Mesendoderm (in vitro differentiated cells): ENCODE measurements around the gene CCSER1.

Experiments used
- DNase-seq: peaks from one replicate; pipeline ENCODE4 v3.0.0; 2013
- H2AK5ac ChIP-seq: 2 replicates; pipeline ENCODE4 v1.6.1; 2013; ENCODE audit warnings: low read length, inconsistent platforms
- H2BK120ac ChIP-seq: 2 replicates; pipeline ENCODE4 v1.6.1; 2013; ENCODE audit warnings: low read depth, mild to moderate bottlenecking, low read length, moderate library complexity, mixed read lengths
- H2BK15ac ChIP-seq: replicated peaks from 2 replicates; pipeline ENCODE4 v1.6.1; 2013; ENCODE audit warnings: low read depth, mild to moderate bottlenecking, moderate library complexity
- H2BK5ac ChIP-seq: 2 replicates; pipeline ENCODE4 v1.6.1; 2013; ENCODE audit warnings: low read length, inconsistent platforms
- H3K18ac ChIP-seq: 2 replicates; pipeline ENCODE4 v1.6.1; 2013; ENCODE audit warnings: mild to moderate bottlenecking, low read length, mixed read lengths
- H3K23ac ChIP-seq: one replicate; pipeline ENCODE4 v1.6.1; 2013; ENCODE audit warnings: low read length
- H3K27ac ChIP-seq: 2 replicates; pipeline ENCODE4 v1.5.1; 2013; ENCODE audit warnings: low read depth, mild to moderate bottlenecking, inconsistent platforms, low read length, moderate library complexity
- H3K27me3 ChIP-seq: 2 replicates; pipeline ENCODE4 v1.6.1; 2013; ENCODE audit warnings: low read length, control low read depth, mild to moderate bottlenecking, inconsistent platforms; ENCODE audit not compliant: insufficient read depth, poor library complexity
- H3K36me3 ChIP-seq: 2 replicates; pipeline ENCODE4 v1.6.1; 2013; ENCODE audit warnings: low read length, inconsistent platforms; ENCODE audit not compliant: control insufficient read depth, insufficient read depth
- H3K4ac ChIP-seq: one replicate; pipeline ENCODE4 v1.6.1; 2013; ENCODE audit warnings: low read depth, mild to moderate bottlenecking, low read length, moderate library complexity
- H3K4me1 ChIP-seq: 2 replicates; pipeline ENCODE4 v1.6.1; 2013; ENCODE audit warnings: low read depth, low read length, inconsistent platforms; ENCODE audit not compliant: control insufficient read depth
- H3K4me2 ChIP-seq: 2 replicates; pipeline ENCODE4 v1.6.1; 2013; ENCODE audit warnings: low read length
- H3K4me3 ChIP-seq: 2 replicates; pipeline ENCODE4 v1.5.1; 2013; ENCODE audit warnings: mild to moderate bottlenecking, low read length
- H3K56ac ChIP-seq: one replicate; pipeline ENCODE4 v1.6.1; 2013; ENCODE audit warnings: low read length
- H3K79me1 ChIP-seq: 2 replicates; pipeline ENCODE4 v1.6.1; 2013; ENCODE audit warnings: low read length, inconsistent platforms
- H3K79me2 ChIP-seq: 2 replicates; pipeline ENCODE4 v1.6.1; 2013; ENCODE audit warnings: mild to moderate bottlenecking, low read length; ENCODE audit not compliant: control insufficient read depth, insufficient read depth
- H3K9ac ChIP-seq: 2 replicates; pipeline ENCODE4 v1.6.1; 2013; ENCODE audit warnings: low read length, inconsistent platforms
- H4K5ac ChIP-seq: one replicate; pipeline ENCODE4 v1.6.1; 2013; ENCODE audit warnings: low read length
- H4K8ac ChIP-seq: one replicate; pipeline ENCODE4 v1.6.1; 2013; ENCODE audit warnings: low read depth, mild to moderate bottlenecking, control low read depth, low read length, moderate library complexity
- WGBS: extraction: QIAGEN DNeasy Blood & Tissue Kit; methylation state at CpG from one replicate; pipeline ENCODE4 v1.1.7; 2013; ENCODE audit warnings: low lambda C conversion rate, missing lambda C conversion rate; ENCODE audit not compliant: insufficient coverage; ENCODE audit errors: extremely low coverage; 5-methylcytosine and 5-hydroxymethylcytosine counted together

Gene CCSER1

GRCh38 chr4:90543419-90544170 lies 416.4 kb downstream of the CCSER1 start:
- H3K4me2 ChIP-seq: no peak overlapping the region
- H3K9ac ChIP-seq: no peak overlapping the region
- no CpG with 5 or more reads among the region's 5 CpGs for WGBS
- H2BK15ac ChIP-seq: no peak overlapping the region
- H3K4me3 ChIP-seq: no peak overlapping the region
- no peaks in the 10 kb centered on the region for H3K27me3 ChIP-seq
- no peak overlapping the region for H3K27ac ChIP-seq
- no peak overlapping the region for H3K18ac ChIP-seq
- no peak overlapping the region for H2AK5ac ChIP-seq
- no peak overlapping the region for H4K8ac ChIP-seq
- H3K79me2 ChIP-seq: no peaks in the 10 kb centered on the region
- no peaks in the 10 kb centered on the region for H3K79me1 ChIP-seq
- no peak overlapping the region for H4K5ac ChIP-seq
- no peak for DNase-seq
- no peak overlapping the region for H3K23ac ChIP-seq
- no peak overlapping the region for H2BK5ac ChIP-seq
- H3K4me1 ChIP-seq: no peaks in the 10 kb centered on the region
- no peaks in the 10 kb centered on the region for H3K36me3 ChIP-seq
- H3K56ac ChIP-seq: no peak overlapping the region
- no peak overlapping the region for H3K4ac ChIP-seq
- no peak overlapping the region for H2BK120ac ChIP-seq

DNA sequence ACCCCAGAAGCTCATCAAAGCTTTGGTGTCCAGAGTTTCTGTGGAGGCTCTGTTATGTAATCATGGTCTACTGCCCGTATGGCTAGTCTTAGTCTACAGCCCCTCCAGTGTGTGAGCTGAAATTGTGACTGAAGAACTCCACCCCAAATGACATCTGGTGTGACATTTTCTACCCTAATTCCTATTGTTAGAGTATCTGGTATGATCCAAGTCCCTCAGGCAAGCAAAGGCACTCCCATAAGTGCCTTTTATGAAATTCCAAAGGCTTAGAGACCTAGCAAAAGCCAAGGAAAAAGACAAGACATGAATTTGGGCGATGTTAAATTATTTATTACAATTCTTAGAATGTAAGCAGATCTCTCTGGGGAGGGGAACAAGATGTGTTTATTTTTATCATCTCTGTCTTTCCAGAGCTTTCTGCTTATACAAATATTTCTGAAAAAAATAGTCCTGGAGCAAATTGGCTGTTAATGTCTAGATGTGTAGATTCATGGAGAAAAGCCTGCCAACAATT lies 417.4 kb downstream of the CCSER1 start:
- H4K5ac ChIP-seq: no peak overlapping the region
- H2BK5ac ChIP-seq: no peak overlapping the region
- no CpG with 5 or more reads among the region's 2 CpGs for WGBS
- no peak overlapping the region for H2BK120ac ChIP-seq
- H4K8ac ChIP-seq: no peak overlapping the region
- H3K4ac ChIP-seq: no peak overlapping the region
- H3K23ac ChIP-seq: no peak overlapping the region
- peak overlapping the region; percentile 2 for H2BK15ac ChIP-seq
- H2AK5ac ChIP-seq: no peak overlapping the region
- no peaks in the 10 kb centered on the region for H3K79me1 ChIP-seq
- DNase-seq: no peak
- no peaks in the 10 kb centered on the region for H3K27me3 ChIP-seq
- no peak overlapping the region for H3K4me3 ChIP-seq
- no peaks in the 10 kb centered on the region for H3K79me2 ChIP-seq
- no peaks in the 10 kb centered on the region for H3K36me3 ChIP-seq
- no peak overlapping the region for H3K18ac ChIP-seq
- no peak overlapping the region for H3K27ac ChIP-seq
- no peak overlapping the region for H3K56ac ChIP-seq
- no peak overlapping the region for H3K9ac ChIP-seq
- no peak overlapping the region for H3K4me2 ChIP-seq
- no peaks in the 10 kb centered on the region for H3K4me1 ChIP-seq

- H3K9ac ChIP-seq: no peak overlapping the region
- no peak overlapping the region for H3K4ac ChIP-seq
- no peaks in the 10 kb centered on the region for H3K36me3 ChIP-seq
- H2BK120ac ChIP-seq: no peak overlapping the region
- H3K79me1 ChIP-seq: no peaks in the 10 kb centered on the region
- no peak overlapping the region for H3K23ac ChIP-seq
- H3K4me1 ChIP-seq: no peaks in the 10 kb centered on the region
- WGBS: no CpG with 5 or more reads among the region's 4 CpGs
- DNase-seq: no peak
- H2BK5ac ChIP-seq: no peak overlapping the region
- H3K79me2 ChIP-seq: no peaks in the 10 kb centered on the region
- no peak overlapping the region for H2BK15ac ChIP-seq
- H3K18ac ChIP-seq: no peak overlapping the region
- H3K27me3 ChIP-seq: no peaks in the 10 kb centered on the region
- no peak overlapping the region for H3K4me3 ChIP-seq
- H4K8ac ChIP-seq: no peak overlapping the region
- no peak overlapping the region for H3K4me2 ChIP-seq
- no peak overlapping the region for H4K5ac ChIP-seq
- no peak overlapping the region for H2AK5ac ChIP-seq
- H3K56ac ChIP-seq: no peak overlapping the region
- no peak overlapping the region for H3K27ac ChIP-seq
Measured at GRCh38 chr4:90545380-90545779, 418.2 kb downstream of the CCSER1 start.

DNA sequence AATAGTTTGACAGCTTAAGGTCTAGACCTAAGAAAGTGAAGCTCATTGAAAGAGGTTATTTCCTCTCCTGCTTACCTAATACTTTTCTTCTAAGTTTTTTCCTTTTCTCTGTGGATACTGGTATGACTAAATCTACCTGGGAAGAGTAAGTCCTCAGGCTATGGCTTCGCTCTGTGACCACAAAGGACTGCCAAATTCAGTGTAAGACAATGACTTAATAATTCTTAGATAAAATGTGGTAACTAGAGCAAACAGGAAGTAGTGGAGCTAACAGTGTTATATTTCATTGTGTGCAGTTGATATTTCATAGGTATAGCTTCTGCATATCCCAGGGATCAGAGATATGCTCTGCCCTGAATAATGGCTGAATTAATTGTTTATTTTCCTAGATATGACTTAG lies 418.9 kb downstream of the CCSER1 start:
- Histone ChIP-seq H2BK120ac (no peak overlapping the region), H3K27ac (no peak overlapping the region), H3K4me1 (no peaks in the 10 kb centered on the region), H2BK5ac (no peak overlapping the region), H4K8ac (no peak overlapping the region), H3K9ac (no peak overlapping the region), H3K23ac (no peak overlapping the region), H3K36me3 (no peaks in the 10 kb centered on the region), H4K5ac (no peak overlapping the region), H2BK15ac (no peak overlapping the region), H3K79me2 (no peaks in the 10 kb centered on the region), H3K56ac (no peak overlapping the region), H3K4me3 (no peak overlapping the region), H3K27me3 (no peaks in the 10 kb centered on the region), H3K79me1 (no peaks in the 10 kb centered on the region), H3K4ac (no peak overlapping the region), H3K18ac (no peak overlapping the region), H2AK5ac (no peak overlapping the region), H3K4me2 (no peak overlapping the region)
- peak; percentile 46 for DNase-seq
- no CpG with 5 or more reads among the region's 1 CpG for WGBS

- no peaks in the 10 kb centered on the region for H3K79me2 ChIP-seq
- no peak overlapping the region for H3K56ac ChIP-seq
- H3K23ac ChIP-seq: no peak overlapping the region
- H3K27me3 ChIP-seq: no peaks in the 10 kb centered on the region
- H4K8ac ChIP-seq: no peak overlapping the region
- no peak overlapping the region for H4K5ac ChIP-seq
- no peak overlapping the region for H3K27ac ChIP-seq
- H3K18ac ChIP-seq: no peak overlapping the region
- H3K4me3 ChIP-seq: no peak overlapping the region
- no CpG with 5 or more reads among the region's 2 CpGs for WGBS
- no peak overlapping the region for H2BK120ac ChIP-seq
- H3K79me1 ChIP-seq: no peaks in the 10 kb centered on the region
- no peak overlapping the region for H3K4me2 ChIP-seq
- no peak overlapping the region for H3K4ac ChIP-seq
- H2BK15ac ChIP-seq: no peak overlapping the region
- H2BK5ac ChIP-seq: no peak overlapping the region
- H3K9ac ChIP-seq: no peak overlapping the region
- DNase-seq: no peak
- no peak overlapping the region for H2AK5ac ChIP-seq
- H3K4me1 ChIP-seq: no peaks in the 10 kb centered on the region
- H3K36me3 ChIP-seq: no peaks in the 10 kb centered on the region
Measured at GRCh38 chr4:90570615-90571014, 443.4 kb downstream of the CCSER1 start.

GRCh38 chr4:90572996-90573395 lies 445.8 kb downstream of the CCSER1 start:
- no peak overlapping the region for H3K4me2 ChIP-seq
- no peak overlapping the region for H3K23ac ChIP-seq
- H2BK15ac ChIP-seq: no peak overlapping the region
- H3K56ac ChIP-seq: no peak overlapping the region
- no CpG with 5 or more reads among the region's 2 CpGs for WGBS
- no peak overlapping the region for H3K4me3 ChIP-seq
- no peak overlapping the region for H4K8ac ChIP-seq
- no peak overlapping the region for H4K5ac ChIP-seq
- H3K36me3 ChIP-seq: no peaks in the 10 kb centered on the region
- H3K27ac ChIP-seq: no peak overlapping the region
- H2BK5ac ChIP-seq: no peak overlapping the region
- H2BK120ac ChIP-seq: no peak overlapping the region
- H3K4me1 ChIP-seq: no peaks in the 10 kb centered on the region
- H3K18ac ChIP-seq: no peak overlapping the region
- H3K4ac ChIP-seq: no peak overlapping the region
- no peak overlapping the region for H3K9ac ChIP-seq
- H3K79me2 ChIP-seq: no peaks in the 10 kb centered on the region
- H2AK5ac ChIP-seq: no peak overlapping the region
- no peaks in the 10 kb centered on the region for H3K27me3 ChIP-seq
- H3K79me1 ChIP-seq: no peaks in the 10 kb centered on the region
- no peak for DNase-seq
